Measurements from ENCODE around the gene OSR1. TPM values are rescaled to one million over a fixed set of nuclear protein-coding genes. Genes with fewer than 3 reads are reported as not detected.

OSR1 gene
- total and polyA plus RNA-seq, 2 donors (not counting 3 experiments of a cell fraction or from before 2014, with no cell fraction given) = not detected

- no peak for FAIRE-seq
- no peak overlapping the region for H2AFZ ChIP-seq (ENCODE audit: low read depth, low read length)
- H4K20me1 ChIP-seq (replicated peaks; ENCODE audit: control insufficient read depth, extremely low read depth, insufficient read depth, low read length) = no peaks in the 10 kb centered on the region
- no peaks in the 10 kb centered on the region for H3K79me2 ChIP-seq (ENCODE audit: control insufficient read depth, insufficient read depth, low read length)
- intact Hi-C loops (cut with micrococcal nuclease) = no loop called here
- H3K27me3 ChIP-seq (ENCODE audit: control insufficient read depth in 2 of 2, insufficient read depth in 2 of 2, low read length in 2 of 2) = no peaks in the 10 kb centered on the region
- H3K4me3 ChIP-seq (replicated peaks in 1 of 3; ENCODE audit: insufficient read depth in 1 of 3, low read depth in 1 of 3, low read length in 3 of 3) = no peak overlapping the region
- ChIA-PET POLR2A (no interaction called here), CTCF (no interaction called here)
- dilution Hi-C loops (cut with MboI; ENCODE audit: extremely low pct_ligation_motif_present, low sequenced_read_pairs) = no loop called here
- H3K4me2 ChIP-seq (ENCODE audit: insufficient read depth, low read length) = no peak overlapping the region
- no peaks in the 10 kb centered on the region for H3K9me3 ChIP-seq (replicated peaks; ENCODE audit: control insufficient read depth, insufficient read depth, low read length)
- DNase-seq (ENCODE audit: low read depth, low spot score) = no peak
- no peak overlapping the region for H3K9ac ChIP-seq (replicated peaks; ENCODE audit: extremely low read depth, insufficient read depth, low read length)
- H3K36me3 ChIP-seq (ENCODE audit: control insufficient read depth in 2 of 2, extremely low read depth in 1 of 2, insufficient read depth in 2 of 2, low read length in 2 of 2) = no peaks in the 10 kb centered on the region
- TF ChIP-seq POLR2A (IDR thresholded peaks at IDR 0.05; ENCODE audit: low read depth, low read length) (no peak), MAX (IDR thresholded peaks at IDR 0.05; ENCODE audit: insufficient read depth, insufficient read length) (no peak), FOS (IDR thresholded peaks at IDR 0.05; ENCODE audit: borderline replicate concordance, insufficient read depth, low read length) (no peak), CTCF (IDR thresholded peaks at IDR 0.05; ENCODE audit: extremely low read depth in 1 of 2, insufficient read depth in 1 of 2, low read depth in 1 of 2, low read length in 2 of 2) (no peak), POLR2AphosphoS5 (IDR thresholded peaks at IDR 0.05; ENCODE audit: insufficient read depth, low read depth, low read length) (no peak), MYC (IDR thresholded peaks at IDR 0.05; ENCODE audit: low read depth, low read length) (no peak), JUN (IDR thresholded peaks at IDR 0.05; ENCODE audit: borderline replicate concordance, insufficient read depth, insufficient read length, low read depth) (no peak), EZH2 (IDR thresholded peaks at IDR 0.05; ENCODE audit: borderline replicate concordance, low read depth, low read length, severe bottlenecking) (no peak), GATA2 (IDR thresholded peaks at IDR 0.05; ENCODE audit: insufficient read depth, insufficient read length, low read depth, low read length) (no peak)
- no TSS peak for BruUV-seq (replicated peaks)
- no peak overlapping the region for H3K27ac ChIP-seq (ENCODE audit: insufficient read depth, low read depth, low read length)
- no peaks in the 10 kb centered on the region for H3K9me1 ChIP-seq (replicated peaks; ENCODE audit: control insufficient read depth, extremely low read depth, insufficient read depth, low read length)
- H3K4me1 ChIP-seq (ENCODE audit: control insufficient read depth, extremely low read depth, insufficient read depth, low read length) = no peaks in the 10 kb centered on the region
These were observed 38.7 kb downstream of the OSR1 start for GRCh38 chr2:19319698-19320097.
